Neutrophil (primary cell): ENCODE results near the gene DMPK.

Experiments used
- H3K27ac ChIP-seq: fragments of 200-600 bp; sonication (generic); 2 replicates; pipeline ENCODE4 v1.5.1; 2016; ENCODE audit warnings: mild to moderate bottlenecking, moderate library complexity
- H3K27me3 ChIP-seq: fragments of 200-600 bp; sonication (generic); 2 replicates; pipeline ENCODE4 v1.6.0; 2016; ENCODE audit warnings: mild to moderate bottlenecking
- H3K36me3 ChIP-seq: fragments of 200-600 bp; sonication (generic); 2 replicates; pipeline ENCODE4 v1.5.1; 2017
- H3K4me1 ChIP-seq, 2 experiments: fragments of 200-600 bp in 1 of 2; sonication (generic) in 1 of 2; 1 replicate in 1 of 2; 2 replicates in 1 of 2; pipeline versions ENCODE4 v1.5.1 to v1.6.1; 2013 to 2016; ENCODE audit warnings: low read depth in 1 of 2, low read length in 1 of 2, mild to moderate bottlenecking in 1 of 2, moderate library complexity in 1 of 2; ENCODE audit not compliant: control insufficient read depth in 1 of 2, insufficient read depth in 1 of 2
- H3K4me3 ChIP-seq, 2 experiments: fragments of 200-600 bp in 1 of 2; sonication (generic) in 1 of 2; 1 replicate in 1 of 2; 2 replicates in 1 of 2; pipeline ENCODE4 v1.5.1; 2013 to 2016; ENCODE audit warnings: low read depth in 1 of 2, low read length in 1 of 2, mild to moderate bottlenecking in 1 of 2, moderate library complexity in 1 of 2
- H3K9me3 ChIP-seq: fragments of 200-600 bp; sonication (generic); 2 replicates; pipeline ENCODE4 v1.5.1; 2016
- TF ChIP-seq, protein P1 (sequence below): fragments of 200-600 bp; sonication (generic); IDR thresholded peaks from 2 replicates; pipeline ENCODE4 v1.5.1; 2016; ENCODE audit warnings: antibody characterized with exemption

The DMPK gene

DNA sequence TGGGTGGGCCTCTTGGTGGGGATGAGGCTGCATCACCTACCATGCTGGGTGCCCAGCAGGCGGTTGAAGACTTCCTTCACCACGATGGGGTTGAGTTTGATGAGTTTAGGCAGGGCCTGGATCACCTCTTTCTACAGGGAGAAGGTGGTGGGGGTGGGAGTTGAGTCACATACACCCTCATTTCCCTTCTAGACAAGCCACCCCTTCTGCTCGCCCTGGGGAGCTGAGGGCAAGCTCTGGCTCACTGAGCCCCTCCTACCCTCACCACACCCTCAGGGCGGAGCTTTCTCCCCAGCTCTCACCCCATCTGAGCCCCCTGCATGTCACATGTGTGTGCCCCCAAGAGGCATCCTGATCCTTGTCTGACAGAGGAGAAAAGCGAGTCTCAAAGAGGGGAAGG is 40.4 kb upstream of the DMPK start:
- Histone ChIP-seq H3K36me3 (peaks cover 90% of the 10 kb centered on the region), H3K4me3 (no peak overlapping the region), H3K4me1 (no peaks in the 10 kb centered on the region), H3K27me3 (no peaks in the 10 kb centered on the region), H3K27ac (no peak overlapping the region), H3K9me3 (no peaks in the 10 kb centered on the region)
- TF ChIP-seq, protein P1, sequence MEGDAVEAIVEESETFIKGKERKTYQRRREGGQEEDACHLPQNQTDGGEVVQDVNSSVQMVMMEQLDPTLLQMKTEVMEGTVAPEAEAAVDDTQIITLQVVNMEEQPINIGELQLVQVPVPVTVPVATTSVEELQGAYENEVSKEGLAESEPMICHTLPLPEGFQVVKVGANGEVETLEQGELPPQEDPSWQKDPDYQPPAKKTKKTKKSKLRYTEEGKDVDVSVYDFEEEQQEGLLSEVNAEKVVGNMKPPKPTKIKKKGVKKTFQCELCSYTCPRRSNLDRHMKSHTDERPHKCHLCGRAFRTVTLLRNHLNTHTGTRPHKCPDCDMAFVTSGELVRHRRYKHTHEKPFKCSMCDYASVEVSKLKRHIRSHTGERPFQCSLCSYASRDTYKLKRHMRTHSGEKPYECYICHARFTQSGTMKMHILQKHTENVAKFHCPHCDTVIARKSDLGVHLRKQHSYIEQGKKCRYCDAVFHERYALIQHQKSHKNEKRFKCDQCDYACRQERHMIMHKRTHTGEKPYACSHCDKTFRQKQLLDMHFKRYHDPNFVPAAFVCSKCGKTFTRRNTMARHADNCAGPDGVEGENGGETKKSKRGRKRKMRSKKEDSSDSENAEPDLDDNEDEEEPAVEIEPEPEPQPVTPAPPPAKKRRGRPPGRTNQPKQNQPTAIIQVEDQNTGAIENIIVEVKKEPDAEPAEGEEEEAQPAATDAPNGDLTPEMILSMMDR = no peak

DNA sequence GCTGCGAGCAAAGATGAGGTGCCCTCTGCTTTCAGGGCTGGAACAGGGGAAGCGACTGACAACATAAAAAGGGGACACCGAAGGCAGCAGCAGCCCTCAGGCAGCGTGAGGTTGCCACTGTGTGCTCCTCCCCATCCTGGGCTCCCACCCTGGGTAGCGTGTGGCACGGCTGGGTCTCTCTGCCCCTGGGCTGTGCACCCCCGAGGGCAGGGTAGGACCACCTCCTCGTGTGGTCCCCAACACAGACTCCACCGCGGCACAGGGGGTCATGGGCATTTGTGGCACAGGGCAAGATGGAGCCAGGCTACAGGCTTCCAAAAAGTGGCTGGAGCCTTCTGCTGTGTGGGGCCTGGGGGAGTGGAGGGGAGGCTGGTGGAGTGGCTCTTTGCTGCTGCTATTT is 39.3 kb upstream of the DMPK start:
- no peak overlapping the region for H3K4me3 ChIP-seq
- no peak overlapping the region for H3K27ac ChIP-seq
- peaks cover 80% of the 10 kb centered on the region for H3K36me3 ChIP-seq
- H3K4me1 ChIP-seq = no peaks in the 10 kb centered on the region
- H3K27me3 ChIP-seq = peaks cover 2% of the 10 kb centered on the region
- no peaks in the 10 kb centered on the region for H3K9me3 ChIP-seq
- TF ChIP-seq, protein P1 = no peak

DNA sequence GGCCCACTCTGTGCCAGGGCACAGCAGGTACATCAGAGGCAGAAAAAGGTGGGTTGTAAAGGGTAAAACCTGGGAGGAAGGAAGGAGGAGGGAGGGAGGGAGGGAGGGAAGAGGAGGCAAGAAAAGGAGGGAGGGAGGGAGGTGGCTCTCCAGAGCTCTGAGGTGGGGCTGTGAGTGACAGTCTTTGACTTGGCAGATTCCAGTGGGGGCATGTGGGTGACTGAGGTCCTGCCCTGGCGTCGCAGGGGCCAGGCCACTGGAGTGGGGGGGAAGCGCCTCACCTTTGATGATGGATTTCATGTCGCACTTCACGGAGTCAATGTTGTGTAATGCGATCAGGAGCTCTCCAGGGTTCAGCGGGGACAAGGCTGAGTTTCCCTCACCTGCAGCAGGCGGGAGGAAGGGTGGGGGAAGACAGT is 38.8 kb upstream of the DMPK start:
- Histone ChIP-seq H3K36me3 (peaks cover 75% of the 10 kb centered on the region), H3K4me1 (no peaks in the 10 kb centered on the region), H3K4me3 (no peak overlapping the region), H3K27me3 (peaks cover 7% of the 10 kb centered on the region), H3K9me3 (no peaks in the 10 kb centered on the region), H3K27ac (no peak overlapping the region)
- TF ChIP-seq, protein P1 = no peak

DNA sequence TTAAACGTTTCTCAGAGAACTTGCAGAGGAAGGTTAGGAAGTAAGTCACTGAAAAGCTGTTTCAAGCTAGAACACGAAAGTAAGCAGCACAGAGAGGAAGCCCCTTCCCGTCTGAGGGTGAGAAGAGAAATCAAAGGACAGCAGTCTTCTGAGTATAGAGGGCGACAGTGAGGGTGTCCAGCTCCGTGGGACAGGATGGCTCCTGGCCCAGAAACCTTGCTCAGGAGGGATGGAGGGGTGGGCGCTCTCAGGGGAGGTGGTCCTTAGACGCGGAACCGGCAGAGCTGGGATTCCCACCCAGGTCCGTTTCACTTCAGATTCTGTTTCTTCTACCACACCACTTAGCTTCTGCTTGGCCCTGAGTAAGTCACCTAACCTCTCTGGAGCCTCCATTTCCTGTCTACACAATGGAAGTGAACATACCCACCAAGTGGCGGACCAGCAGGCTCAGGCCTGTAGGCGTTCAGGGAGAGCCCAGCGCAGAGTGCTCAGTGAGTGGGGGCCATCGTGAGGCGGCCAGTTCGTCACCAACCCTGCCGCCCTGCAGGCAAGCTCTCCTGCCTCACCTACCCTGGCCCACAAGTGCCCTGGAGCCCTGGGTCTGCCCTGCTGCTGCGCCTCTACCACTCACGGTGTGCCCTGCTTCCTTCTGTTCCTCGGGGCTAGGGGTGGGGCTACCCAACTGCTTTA is 38.3 kb upstream of the DMPK start:
- Histone ChIP-seq H3K27ac (no peak overlapping the region), H3K36me3 (peaks cover 70% of the 10 kb centered on the region), H3K4me3 (no peak overlapping the region), H3K9me3 (no peaks in the 10 kb centered on the region), H3K27me3 (peaks cover 12% of the 10 kb centered on the region), H3K4me1 (peaks cover 0 to 4% of the 10 kb centered on the region in 2 experiments)
- TF ChIP-seq, protein P1 = no peak

DNA sequence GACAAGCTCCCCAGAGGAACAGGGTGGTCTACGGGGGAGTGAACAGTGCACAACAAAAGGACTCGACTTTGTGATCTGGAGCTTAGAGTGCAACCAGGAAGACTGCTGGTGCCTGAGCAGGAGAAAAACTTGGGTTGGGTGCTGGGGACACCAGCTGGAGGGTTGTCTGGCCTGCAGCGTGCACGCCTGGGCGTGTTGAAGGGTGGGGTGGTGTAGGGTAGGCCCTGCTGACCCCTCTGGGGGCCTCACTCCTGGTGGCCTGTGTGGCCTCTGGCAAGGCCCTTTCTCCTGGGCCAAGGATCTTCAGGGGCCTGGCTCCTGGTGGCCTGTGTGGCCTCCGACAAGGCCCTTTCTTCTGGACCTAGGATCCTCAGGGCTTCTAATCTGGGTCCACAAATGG is 37.5 kb upstream of the DMPK start:
- Histone ChIP-seq H3K4me1 (peaks cover 0 to 4% of the 10 kb centered on the region in 2 experiments), H3K4me3 (no peak overlapping the region), H3K27me3 (peaks cover 20% of the 10 kb centered on the region), H3K36me3 (peaks cover 62% of the 10 kb centered on the region), H3K27ac (no peak overlapping the region), H3K9me3 (no peaks in the 10 kb centered on the region)
- TF ChIP-seq, protein P1 = no peak
